EH (cell line): ENCODE data around the gene CD55.

Experiments used
- DNase-seq: peaks from one replicate; pipeline ENCODE4 v3.0.0-alpha.2; 2015; ENCODE audit warnings: low read depth

Gene CD55

DNA sequence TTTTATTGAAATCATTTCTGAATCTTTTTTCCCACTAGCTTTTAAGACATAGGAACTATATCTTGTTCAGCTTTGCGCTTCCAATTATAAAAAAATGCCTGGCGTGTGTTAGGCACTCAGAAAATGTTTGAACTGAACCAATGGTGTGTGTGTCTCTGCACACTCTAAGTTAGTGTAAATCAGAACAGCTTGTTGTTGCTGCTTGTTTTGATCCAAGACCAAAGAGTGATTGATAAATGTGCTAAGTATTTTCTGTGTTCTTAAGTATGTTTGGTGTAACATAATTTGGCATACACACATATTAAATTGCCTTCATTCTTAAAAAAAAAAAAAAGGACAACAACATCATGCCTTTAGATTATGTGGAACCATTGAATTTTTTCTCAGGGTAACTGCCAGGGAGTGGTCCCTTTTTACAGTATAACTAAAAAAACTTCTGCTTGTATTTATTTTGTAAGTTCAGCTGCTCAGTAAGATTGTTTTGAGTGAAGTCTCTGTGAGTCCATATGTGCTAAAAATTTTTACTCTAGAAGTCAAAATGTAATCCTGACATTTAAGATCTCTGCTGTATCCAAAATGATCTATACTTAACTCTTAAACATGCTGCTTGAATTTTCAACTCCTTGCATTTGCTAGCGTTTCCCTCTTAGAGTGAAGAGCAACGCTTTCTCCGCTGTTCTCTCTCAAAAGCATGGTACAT, 8.7 kb downstream of the CD55 start:
- DNase-seq, result no peak

DNA sequence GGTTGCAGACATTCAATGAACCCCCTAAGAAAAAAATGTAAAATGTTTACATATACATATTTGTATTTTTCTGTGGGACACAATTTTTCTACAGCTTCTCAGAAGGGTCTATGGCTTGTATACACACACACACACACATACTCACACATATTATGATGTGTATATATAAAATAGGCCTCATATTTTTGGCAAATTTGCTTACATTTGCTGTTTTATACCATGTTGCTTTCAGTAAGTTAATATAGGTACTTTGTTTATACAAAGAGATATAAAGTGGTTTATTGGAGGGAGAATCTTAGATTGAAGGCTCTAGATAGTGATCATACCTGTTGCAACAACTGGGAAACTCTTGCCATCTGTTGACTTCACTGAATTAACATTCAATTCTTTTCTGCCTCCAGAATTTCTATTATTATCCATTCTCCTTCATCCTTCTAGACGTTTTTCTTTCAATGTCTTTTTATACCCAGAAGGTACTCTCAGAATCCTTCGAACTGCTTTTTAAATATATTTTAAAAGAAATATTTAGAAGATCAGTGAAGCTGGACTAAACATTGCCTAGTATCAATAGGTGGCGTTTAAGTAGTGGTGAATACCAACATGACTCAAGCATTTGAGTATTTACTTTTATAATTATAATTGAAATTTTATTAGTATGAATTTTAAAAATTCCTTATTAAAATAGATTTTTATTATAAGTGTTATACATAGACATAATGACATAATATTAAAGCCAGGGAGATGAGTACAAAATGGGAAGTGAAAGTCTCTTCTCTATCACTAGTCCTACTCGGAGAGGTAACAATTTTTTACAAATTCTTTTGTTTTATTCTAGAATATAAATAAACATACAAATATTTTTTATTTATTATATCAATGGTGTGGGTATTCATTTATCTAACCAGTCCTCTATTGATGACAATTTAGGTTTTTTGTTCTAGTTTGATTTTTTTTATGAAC, 10.2 kb downstream of the CD55 start:
- DNase-seq, result no peak

DNA sequence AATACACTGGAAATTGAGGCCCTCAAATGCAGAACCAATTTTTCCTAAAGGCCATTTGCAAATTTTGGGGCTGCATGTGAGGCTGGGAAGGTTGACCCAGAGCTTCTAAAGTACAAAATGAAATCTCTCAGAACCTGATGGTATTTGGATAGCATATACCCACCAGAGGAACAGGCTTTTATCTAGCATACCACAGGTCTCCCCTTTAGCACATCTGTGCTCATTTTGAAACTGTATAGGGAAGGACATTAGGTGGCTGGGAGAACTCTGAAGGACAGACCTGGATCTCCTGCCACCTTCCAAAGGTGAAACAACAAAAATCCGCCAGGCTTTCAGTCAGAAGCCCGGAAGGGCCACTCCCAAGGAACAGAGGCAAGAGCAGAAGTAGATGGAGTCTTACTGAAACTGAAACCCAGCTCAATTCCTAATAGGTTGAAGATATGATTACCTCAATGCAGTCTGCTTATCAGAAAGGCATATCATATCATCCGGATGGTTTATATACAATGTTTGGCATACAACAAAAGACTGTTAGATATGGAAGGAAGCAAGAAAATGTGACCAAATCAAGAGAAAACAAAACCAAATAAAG, 11.6 kb downstream of the CD55 start:
- DNase-seq, result no peak

DNA sequence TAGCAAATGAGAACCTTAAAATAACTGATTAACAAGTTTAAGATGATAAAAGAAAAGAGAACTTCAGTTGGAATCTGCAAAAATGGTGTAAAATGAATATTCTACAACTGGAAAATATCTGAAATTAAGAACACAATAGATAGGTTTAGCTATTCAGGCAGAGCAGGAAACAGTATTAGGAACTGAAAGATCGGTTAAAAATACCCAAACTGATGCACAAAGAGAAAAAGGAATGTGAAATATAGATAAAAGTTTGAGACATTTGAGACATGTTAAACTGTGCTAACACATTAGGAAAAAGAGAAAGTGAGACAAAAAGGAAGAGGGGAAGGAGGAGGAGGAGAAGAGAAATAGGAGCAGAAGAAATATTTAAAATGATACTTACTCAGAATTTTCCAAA, 12.1 kb downstream of the CD55 start:
- DNase-seq, result no peak

DNA sequence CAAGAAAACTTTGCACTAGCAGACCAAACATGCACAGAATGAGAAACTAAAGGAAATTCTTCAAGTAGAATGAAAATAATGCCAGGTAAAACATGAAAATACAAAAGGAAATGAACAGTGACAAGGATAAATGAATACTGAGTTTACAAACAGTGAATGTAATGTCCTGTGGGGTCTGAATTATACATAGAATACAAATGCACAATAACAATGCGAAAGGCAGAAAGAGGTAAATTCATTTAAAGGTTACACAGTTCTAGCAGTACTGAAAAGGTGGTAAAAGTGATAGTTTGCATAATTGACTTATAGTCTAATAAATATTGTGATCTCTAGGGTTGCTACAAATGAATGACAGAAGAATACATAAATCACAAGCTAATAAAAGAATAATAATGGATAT, 12.9 kb downstream of the CD55 start:
- DNase-seq, result no peak

DNA sequence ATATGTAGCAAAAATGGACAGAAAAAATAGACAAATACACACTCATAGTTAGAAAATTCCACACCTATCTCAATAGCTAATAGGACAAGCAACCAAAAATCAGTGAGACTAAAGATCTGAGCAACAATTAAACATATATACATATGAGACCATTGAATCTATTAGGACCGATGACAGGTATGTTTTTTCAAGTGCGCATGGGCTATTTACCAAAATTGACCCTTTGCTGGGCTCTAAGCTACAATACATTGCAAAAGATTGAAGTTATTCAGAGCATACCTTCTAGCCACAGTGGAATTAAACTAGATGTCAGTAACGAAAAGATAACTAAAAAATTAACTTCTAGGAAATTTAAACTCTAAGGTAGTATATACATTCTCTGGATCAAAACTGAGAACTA, 13.7 kb downstream of the CD55 start:
- no peak for DNase-seq

DNA sequence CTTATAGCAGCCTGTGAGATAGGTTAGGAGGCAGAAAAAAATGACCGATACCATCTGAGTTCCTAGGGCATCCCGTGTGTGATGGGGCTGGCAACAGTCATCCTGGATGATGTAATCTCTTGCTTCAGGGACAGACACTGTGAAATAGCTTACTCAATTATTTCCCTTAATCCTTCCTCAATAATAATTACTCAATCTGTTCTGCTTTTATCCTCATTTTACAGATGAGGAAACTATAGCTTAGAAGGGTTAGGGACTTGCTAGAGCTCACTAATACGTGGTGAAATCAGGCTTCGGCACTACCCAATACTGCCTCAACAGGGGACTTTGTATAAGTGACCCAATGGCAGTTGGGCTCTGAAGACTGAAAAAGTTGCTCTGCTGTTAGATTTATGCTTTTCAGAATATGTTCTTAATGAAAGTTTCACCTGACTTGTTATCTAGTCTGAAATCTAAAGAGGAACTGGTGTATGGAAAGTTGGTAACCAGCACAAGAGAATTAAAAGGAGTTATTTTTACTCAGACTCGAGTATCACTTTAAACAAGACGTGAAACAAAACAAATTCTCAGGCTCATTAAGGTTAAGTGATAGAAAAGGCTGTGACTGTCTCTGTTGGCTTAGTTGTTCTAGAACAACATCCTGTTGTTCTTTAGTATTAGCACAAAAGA, 14.4 kb downstream of the CD55 start:
- DNase-seq, result no peak

DNA sequence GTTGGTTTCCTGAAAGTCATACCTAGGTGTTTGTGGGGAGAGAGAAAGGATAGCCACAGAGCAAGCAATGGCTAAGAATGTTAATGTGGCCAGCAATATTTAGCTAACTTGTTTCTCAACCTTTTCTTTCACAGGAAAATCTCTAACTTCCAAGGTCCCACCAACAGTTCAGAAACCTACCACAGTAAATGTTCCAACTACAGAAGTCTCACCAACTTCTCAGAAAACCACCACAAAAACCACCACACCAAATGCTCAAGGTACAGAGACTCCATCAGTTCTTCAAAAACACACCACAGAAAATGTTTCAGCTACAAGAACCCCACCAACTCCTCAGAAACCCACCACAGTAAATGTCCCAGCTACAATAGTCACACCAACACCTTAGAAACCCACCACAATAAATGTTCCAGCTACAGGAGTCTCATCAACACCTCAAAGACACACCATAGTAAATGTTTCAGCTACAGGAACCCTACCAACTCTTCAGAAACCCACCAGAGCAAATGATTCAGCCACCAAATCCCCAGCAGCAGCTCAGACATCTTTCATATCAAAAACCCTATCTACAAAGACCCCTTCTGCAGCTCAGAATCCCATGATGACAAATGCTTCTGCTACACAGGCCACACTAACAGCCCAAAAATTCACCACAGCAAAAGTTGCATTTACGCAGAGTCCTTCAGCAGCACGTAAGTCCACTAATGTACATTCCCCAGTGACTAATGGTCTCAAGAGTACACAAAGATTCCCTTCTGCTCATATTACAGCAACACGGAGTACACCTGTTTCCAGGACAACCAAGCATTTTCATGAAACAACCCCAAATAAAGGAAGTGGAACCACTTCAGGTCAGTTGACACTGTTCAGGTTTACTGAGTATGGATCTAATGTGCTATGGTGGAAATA, 15.3 kb downstream of the CD55 start:
- no peak for DNase-seq

DNA sequence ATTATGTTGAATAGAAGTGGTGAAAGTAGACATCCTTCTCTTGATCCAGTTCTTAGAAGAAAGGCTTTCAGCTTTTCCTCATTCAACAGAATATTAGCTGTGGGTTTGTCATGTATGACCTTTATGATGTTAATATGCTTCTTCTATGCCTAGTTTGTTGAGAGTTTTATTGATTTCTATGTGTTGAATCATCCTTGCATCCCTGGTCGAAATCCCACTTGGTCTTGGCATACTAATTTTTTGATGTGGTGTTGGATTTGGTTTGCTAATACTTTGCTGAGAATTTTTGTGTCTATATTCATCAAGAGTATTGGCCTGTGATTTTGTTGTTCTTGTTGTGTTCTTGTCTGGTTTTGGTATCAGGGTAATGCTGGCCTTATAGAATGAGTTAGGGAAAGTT, 20.9 kb downstream of the CD55 start:
- DNase-seq, result no peak

DNA sequence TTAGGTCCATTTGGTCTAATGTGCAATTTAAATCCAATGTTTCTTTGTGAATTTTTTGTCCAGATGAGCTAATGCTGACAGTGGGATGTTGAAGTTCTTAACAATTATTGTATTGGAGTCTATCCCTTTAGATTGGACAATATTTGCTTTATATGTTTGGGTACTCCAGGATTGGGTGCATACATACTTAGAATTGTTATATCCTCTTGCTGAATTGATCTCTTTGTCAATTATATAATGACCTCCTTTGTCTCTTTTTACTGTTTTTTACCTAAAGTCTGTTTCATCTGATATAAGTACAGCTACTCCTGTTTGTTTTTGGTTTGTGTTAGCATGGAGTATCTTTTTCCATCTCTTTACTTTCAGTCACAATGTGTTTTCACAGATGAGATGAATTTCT, 22.2 kb downstream of the CD55 start:
- no peak for DNase-seq

DNA sequence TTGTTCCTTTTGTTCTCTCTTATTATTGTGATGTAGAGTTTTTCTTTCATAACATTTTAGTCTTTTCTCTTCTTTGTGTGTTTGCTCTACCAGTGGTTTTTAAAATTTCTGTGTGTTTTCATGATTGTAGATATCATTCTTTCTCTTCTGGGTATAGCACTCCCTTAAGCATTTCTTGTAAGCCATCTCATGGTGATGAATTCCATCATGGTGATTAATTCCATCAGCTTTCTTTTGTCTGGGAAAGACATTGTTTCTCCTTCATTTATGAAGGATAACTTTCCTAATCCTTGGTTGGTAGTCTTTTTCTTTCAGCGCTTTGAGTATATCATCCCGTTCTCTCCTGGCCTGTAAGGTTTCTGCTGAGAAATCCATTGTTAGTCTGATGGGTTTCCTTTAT, 22.7 kb downstream of the CD55 start:
- DNase-seq, result peak; percentile 33

DNA sequence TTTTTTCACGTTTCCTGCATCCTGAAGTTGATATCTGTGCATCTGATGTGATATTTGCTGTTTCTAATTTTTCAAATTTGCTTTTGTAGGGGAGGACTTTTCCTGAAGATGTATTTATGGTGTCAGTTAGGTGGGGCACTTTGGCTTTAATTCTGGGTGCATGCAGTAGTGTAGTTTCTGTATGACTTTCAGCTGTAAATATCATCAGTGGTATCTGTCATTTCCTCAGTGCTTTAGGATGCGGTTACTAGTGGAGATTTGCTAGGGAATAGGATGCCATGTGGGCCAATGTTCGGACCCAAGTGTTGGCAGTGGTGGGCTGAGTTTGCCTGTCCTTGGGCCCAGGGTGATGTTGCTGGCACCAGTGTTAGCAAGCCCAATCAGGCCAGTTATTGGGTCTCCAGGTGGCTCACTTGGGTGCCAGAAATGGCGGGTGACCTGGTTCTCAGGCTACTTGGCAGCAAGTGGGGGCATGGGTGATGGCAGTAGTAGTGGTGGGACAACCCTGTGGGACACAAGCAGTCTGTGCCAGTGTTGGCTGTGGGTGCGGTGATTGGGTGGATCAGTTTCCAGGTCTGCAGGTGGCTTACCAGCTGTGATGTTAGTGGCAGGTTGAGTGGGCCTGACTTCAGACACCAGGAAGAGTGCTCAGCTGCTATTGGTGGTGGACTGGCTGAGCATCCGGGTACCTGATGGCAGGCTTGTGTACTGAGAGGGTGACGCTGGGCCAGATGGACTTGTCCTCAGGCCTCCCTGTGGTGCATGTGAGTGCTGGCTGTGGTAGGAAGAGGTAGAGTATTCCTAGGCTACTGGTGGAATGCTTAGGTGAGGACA, 24.4 kb downstream of the CD55 start:
- DNase-seq, result no peak

DNA sequence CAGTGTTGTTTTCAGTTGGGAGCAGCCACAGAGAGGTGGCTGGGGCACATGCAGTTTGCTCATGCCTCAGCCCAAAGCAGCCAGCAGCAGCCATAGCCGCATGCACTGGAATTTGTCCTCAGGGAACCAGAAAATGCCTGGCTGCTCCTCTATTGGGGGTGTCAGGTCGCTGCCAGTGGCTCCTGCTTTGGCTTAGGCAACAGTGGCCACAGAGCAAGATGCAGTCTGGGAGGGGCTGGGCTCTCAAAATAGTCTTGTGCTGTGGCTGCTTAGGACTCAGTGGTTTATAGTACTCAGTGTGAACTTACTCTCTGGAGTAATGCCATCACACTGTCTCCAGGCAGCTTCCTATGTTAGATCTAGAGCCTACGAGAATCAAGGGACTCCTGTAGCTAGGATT, 25.0 kb downstream of the CD55 start:
- peak; percentile 41 for DNase-seq

DNA sequence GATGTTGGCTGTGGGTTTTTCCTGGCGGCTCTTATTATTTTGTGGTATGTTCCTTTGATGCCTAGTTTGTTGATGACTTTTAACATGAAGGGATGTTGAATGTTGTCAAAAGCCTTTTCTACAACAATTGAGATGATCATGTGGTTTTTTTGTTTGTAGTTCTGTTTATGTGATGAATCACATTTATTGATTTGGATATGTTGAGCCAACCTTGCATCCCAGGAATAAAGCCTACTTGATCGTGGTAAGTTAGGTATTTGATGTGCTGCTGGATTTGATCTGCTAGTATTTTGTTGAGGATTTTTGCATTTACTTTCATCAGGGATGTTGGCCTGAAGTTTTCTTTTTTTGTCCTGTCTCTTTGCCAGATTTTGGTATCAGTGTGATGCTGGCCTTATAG, 28.5 kb downstream of the CD55 start:
- no peak for DNase-seq

DNA sequence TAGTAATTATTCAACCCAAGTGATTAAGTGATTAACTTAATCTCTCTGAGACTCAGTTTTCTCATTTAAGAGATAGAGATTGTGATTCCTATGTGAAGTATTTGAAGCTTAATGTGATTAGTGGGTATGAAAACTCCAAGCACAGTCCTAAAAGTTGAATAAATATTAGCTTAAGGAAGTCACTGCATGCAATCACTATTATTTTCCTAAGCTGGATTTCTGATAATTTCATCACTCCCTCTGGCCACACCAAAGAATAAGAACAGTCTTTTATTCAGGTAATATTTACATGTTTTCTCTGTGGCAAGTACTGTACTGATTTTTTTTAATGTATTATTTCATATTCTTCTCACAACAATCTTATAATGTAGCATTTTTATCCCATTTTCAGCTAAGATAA, 31.1 kb downstream of the CD55 start:
- DNase-seq, result no peak

DNA sequence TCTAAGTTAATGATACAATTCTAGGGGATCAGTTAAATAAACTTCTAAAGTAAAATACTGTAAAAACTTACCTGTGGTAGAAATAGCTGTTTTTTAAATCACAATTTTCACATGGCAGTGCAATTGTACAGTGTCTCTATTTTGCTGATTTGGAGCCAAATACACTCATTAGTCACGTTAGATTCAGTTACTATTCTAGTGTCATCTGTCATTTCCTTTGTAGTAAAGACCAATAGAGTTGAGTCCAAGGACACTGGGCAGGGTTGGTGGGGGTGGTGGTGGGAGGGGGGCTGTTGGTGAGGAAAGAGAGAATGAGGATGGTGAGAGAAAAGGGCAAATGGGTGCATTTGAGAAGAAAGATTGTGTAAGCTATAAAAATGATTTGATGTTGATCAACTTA, 33.6 kb downstream of the CD55 start:
- no peak for DNase-seq

DNA sequence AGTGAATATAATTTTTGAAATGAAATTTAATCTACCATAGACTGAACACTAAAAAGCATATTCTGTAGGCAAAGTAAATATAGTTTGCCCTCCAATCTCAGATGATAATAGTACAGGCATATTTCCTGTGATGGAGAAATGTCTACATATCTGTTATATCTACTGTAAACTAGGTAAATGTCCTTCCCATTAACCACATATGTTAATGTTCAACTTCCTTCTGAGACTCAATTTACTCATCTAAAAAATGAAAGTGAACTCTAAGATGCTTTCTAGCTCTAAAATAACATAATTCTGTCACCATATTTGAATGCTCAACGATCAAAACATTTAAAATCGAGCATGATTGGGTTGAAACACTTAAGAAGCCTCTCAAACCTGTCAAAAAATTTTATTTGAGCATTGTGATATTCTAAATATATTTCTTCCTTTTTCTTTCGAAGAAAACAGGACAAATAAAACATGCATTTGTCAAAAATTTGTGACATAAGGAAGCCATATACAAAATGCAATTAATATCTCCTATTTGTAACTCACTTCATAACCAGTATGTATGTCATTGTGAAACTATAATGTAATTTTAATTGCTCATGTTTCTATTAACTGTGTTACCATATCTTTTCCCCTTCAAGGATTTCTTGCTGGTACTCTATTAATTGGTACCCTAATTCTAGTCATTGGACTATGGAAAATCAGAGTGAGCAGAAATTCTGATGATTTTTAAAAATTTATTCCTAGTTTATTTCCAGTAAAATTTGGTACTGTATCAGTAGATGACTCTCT, 34.2 kb downstream of the CD55 start:
- DNase-seq, result no peak

DNA sequence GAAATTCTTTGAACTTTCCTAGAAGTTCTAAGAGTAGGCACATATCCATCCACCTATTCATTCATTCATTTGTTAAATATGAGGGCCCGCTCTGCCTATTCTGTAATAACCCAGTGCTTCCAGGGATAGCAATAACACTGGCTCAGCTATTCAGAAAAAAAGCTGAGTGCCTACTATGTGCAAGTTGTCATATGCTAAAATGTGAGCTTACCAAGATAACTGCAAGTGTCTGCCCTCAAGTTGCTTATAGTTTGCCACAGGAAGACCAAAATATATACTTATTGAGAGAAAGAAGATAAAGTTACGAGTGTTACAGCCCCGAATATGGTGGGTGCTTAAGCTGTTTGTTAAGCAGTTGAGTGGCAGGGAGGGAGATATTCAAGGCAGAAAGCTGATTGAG, 39.6 kb downstream of the CD55 start:
- DNase-seq, result no peak

DNA sequence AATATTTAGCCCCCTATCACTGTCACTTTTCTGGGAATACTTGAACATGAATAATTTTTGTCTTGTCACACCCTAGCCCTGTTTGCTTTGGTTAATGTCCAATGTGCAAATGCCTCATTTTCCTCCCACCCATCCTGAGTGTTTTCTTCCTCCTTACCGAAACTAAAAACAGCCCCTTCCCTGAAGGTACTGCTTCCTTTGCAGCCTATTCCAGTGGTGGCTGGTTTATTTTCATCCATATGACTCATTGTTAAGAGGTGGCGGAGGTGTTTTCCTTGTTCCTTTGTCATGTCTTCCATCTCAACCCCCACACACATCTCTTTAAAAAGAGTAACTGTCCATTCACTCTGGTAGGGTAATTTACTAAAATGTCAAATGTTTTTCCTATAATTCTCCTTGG, 40.4 kb downstream of the CD55 start:
- no peak for DNase-seq
